Activated naive CD8-positive, alpha-beta T cell treated with anti-CD3 and anti-CD28 coated beads, Interleukin-2, amount 10 ng/mL, durations not matched to agents 7 days and 5 days (primary cell): Measurements from ENCODE around the gene PACSIN3. TPM values are rescaled to one million over a fixed set of nuclear protein-coding genes. Genes with fewer than 3 reads are reported as not detected.

Source experiments
- ATAC-seq: fragments of 150-1000 bp; cut with Tn5 transposase; one replicate; pipeline ENCODE4 v1.10.0; 2021; ENCODE audit warnings: low read depth, moderate library complexity
- POLR2A ChIA-PET: fragments of 350-600 bp; sonication (Branson Sonifier 250); formaldehyde crosslinking; loops from one replicate; lab custom pipeline; 2021; ENCODE audit warnings: antibody characterized with exemption; lab: Charles Lee
- DNase-seq: peaks from one replicate; pipeline ENCODE4 v3.0.0; 2021
- H3K27ac Mint-ChIP-seq: one replicate; pipeline ENCODE4 v1.8.0; 2022; ENCODE audit warnings: mild to moderate bottlenecking, mixed read lengths
- H3K27me3 Mint-ChIP-seq: one replicate; pipeline ENCODE4 v1.8.0; 2022; ENCODE audit warnings: mild to moderate bottlenecking, moderate library complexity, mixed read lengths
- H3K36me3 Mint-ChIP-seq: one replicate; pipeline ENCODE4 v1.8.0; 2021; ENCODE audit warnings: mild to moderate bottlenecking, mixed read lengths
- H3K4me1 Mint-ChIP-seq: one replicate; pipeline ENCODE4 v1.8.0; 2021; ENCODE audit warnings: mixed read lengths
- H3K4me3 Mint-ChIP-seq: one replicate; pipeline ENCODE4 v1.8.0; 2022; ENCODE audit warnings: mild to moderate bottlenecking, moderate library complexity, mixed read lengths
- H3K9me3 Mint-ChIP-seq: one replicate; pipeline ENCODE4 v1.8.0; 2021; ENCODE audit warnings: mixed read lengths
- total RNA-seq, 2 experiments: library from RNA; stranded (reverse); gene quantifications; one replicate each; pipeline ENCODE4 v1.2.3, GENCODE V29; 2021

The PACSIN3 gene
- total RNA-seq, 2 experiments from 2014 or later: 1.1 to 1.3 TPM

DNA sequence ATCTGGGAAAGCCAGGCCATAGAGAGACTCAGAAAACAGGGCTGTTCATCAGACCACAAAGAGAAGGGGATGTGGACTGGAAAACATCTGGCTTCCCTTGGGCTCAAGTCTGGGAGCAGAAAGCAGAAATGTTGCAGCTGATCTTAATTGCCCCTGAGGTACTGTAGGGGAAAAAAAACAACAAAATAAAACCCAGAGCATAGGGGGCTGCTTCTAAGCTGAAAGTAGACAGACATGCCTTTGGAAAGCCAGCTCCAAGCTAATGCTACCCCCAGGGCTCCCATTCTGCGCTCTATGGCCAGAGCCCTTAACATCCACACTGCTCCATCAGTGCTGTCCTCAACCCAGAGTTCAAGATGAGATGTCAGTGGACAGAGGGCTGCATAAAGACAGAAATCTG lies 2.0 kb upstream of the PACSIN3 start:
- ATAC-seq (no peak), DNase-seq (no peak)
- no peak overlapping the region for H3K4me3 Mint-ChIP-seq
- H3K27ac Mint-ChIP-seq: no peak overlapping the region
- H3K36me3 Mint-ChIP-seq: no peaks in the 10 kb centered on the region
- POLR2A ChIA-PET: interaction anchor here (2.1 kb wide), 1 partner anchor 26 kb away, joined by 8 read pairs; the partner anchor contains the start of gene DDB2
- peaks cover 58% of the 10 kb centered on the region for H3K27me3 Mint-ChIP-seq
- no peaks in the 10 kb centered on the region for H3K9me3 Mint-ChIP-seq
- H3K4me1 Mint-ChIP-seq: peaks cover 10% of the 10 kb centered on the region

DNA sequence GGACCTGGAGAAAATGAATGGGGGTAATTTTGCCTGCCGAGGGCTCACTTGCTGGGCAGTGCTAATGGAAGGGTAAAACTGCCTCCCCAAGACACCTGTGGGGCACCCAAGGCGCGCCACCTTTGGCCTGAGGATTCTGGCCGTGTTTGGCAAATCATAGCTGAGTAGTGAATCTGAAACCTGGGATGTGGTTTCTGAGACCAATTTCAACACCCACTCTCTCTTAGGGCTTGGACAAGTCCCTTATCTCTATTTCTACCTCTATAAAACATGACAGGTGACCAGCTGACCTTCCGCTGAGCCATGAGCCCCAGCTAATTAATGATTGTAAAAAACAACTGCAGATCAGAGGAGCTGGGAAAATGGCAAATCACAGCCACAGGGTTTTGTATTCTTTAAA lies 1.5 kb upstream of the PACSIN3 start:
- POLR2A ChIA-PET: interaction anchor here (0.5 to 2.1 kb wide), 6 partner anchors 11 to 571 kb away, joined by 3 to 19 read pairs (median 5); partner anchors contain the start of genes ACP2, ARFGAP2 and DDB2

DNA sequence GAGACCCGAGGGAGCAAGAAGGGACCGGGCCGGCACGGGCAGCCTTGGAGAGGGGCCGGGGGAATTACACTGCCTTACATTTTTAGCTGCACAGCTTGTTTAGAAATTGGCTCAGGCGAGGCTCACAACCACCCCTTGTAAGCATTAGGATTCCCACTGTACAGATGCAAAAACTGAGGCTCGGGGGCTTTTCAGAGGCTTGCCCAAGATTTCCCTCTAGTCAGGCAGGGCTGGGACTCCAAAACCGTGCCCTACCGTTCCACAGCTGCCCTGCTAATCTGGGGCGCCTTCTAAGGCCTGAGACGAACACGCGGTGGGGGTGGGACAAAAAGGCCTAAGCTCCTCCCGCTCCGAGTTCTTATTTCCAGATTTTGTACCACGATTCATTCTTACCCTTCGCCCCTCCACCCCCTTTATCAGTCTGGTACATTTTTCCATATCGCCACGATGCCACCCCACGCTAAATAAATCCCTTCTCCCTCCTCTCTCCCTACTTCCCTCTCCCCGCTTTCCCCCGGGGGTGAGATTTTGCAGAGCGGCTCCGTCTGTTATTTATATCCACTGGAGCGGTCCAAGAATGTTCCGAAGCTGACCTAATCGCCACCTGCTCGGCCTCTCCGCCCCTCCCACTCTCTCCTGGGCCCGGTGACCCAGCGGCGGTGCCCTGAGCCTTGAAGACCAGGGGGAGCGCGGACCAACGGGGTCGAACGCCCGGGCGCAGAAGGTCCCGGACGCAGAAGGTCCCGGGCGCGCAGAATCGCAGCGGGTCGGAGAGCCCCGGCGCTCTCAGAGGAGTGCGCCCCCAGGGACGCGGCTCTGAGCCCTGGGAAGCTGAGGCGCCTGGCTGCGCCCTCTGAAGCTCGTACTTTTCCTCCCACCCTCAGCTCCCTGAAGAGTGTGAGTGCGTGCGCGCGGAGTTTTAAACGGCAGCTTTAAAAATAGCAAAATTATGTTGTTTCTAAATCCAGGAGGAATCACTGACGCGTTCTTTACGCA lies 764 bp upstream of the PACSIN3 start:
- no peaks in the 10 kb centered on the region for H3K9me3 Mint-ChIP-seq
- H3K4me1 Mint-ChIP-seq: peaks cover 10% of the 10 kb centered on the region
- DNase-seq: peak; percentile 42
- peak; percentile 52 for ATAC-seq
- POLR2A ChIA-PET: interaction anchor here (0.5 to 1.8 kb wide), 9 partner anchors 8 to 572 kb away, joined by 3 to 19 read pairs (median 3); partner anchors contain the start of genes ACP2, ARFGAP2 and DDB2
- peak overlapping the region; percentile 77 for H3K4me3 Mint-ChIP-seq
- H3K36me3 Mint-ChIP-seq: no peaks in the 10 kb centered on the region
- peaks cover 56% of the 10 kb centered on the region for H3K27me3 Mint-ChIP-seq
- no peak overlapping the region for H3K27ac Mint-ChIP-seq

More for the DNA sequence above, 1.5 kb upstream of the PACSIN3 start:
- no peak overlapping the region for H3K27ac Mint-ChIP-seq
- ATAC-seq (no peak), DNase-seq (no peak)
- peaks cover 56% of the 10 kb centered on the region for H3K27me3 Mint-ChIP-seq
- no peak overlapping the region for H3K4me3 Mint-ChIP-seq
- H3K36me3 Mint-ChIP-seq: no peaks in the 10 kb centered on the region
- H3K9me3 Mint-ChIP-seq: no peaks in the 10 kb centered on the region
- peaks cover 10% of the 10 kb centered on the region for H3K4me1 Mint-ChIP-seq

DNA sequence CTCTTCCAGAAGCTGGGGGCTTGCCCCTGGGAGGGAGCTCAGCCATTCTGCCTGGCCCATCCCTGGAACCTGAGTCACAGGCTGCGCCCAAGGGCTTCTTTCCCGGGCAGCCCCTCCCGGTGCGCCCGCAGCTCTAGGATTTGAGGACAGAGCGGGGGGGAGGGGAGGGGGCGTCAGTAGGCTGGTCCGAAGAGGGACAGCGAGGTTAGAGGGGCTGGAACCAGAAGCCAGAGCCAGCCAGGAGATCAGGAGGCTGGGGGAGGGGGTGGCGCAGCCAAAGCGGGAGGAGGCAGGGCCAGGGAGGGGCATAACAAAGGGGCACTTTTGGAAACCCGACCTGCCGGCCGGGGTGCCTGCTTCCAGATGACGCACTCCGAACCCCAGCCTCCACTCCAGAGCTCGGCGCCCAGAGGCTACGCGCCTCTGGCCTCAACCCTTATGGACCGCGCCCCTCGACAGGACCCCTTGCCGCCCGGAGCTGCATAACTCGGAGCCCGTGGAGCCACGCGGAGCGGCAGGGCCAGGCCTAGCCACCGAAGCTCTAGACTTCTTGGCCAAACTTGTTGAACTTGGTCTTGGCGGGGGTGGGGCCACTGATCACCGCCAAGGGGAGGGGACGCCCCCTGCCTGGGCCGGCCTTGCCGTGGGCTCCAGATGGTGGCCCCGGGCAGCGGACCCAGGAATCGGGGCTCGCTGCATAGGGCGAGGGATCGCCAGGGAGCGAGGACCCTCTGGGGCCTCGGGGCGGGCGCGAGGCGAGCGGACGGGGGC lies 744 bp downstream of the PACSIN3 start:
- Mint-ChIP-seq H3K27me3 (peaks cover 51% of the 10 kb centered on the region), H3K36me3 (no peaks in the 10 kb centered on the region), H3K4me1 (peaks cover 10% of the 10 kb centered on the region), H3K27ac (no peak overlapping the region), H3K9me3 (no peaks in the 10 kb centered on the region), H3K4me3 (peak overlapping the region; percentile 42)
- POLR2A ChIA-PET: interaction anchor here (1.1 to 2.2 kb wide), 2 partner anchors 29 to 62 kb away, joined by 3 to 12 read pairs; partner anchors contain the start of gene DDB2
- DNase-seq: no peak
- ATAC-seq: no peak

DNA sequence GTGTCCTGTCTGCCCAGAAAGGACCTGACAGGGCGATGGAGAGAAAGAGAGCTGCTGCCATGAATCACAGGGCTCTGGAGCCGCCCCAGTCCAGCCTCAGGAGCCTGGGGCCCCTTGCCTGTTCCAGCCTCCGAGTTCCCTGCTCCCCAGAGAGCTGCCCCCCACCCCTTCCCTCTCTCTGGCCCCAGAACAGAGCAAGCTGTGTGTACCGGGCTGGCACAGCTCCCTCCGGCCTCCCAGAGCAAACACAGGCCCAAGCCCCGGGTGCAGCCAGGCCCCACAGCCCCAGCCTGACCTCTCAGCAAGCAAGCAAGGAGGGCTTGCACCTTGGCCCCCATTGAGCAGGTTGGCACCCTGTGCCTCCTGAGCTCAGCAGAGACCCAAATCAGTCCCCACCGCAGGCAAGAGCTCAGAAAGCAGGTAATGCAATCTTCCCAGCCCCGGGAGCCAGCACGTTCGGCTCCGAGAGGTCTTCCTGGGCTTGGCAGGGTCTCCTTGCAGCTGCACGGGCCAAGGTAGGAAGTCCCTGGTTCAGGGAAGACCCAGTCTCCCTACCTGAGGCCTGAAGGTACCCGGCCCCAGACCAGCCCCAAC lies 1.4 kb downstream of the PACSIN3 start:
- DNase-seq: no peak
- H3K4me3 Mint-ChIP-seq: peak overlapping the region; percentile 10
- no peak overlapping the region for H3K27ac Mint-ChIP-seq
- H3K27me3 Mint-ChIP-seq: peaks cover 46% of the 10 kb centered on the region
- POLR2A ChIA-PET: interaction anchor here (1.1 to 2.2 kb wide), 2 partner anchors 30 to 63 kb away, joined by 3 to 12 read pairs; partner anchors contain the start of gene DDB2
- H3K9me3 Mint-ChIP-seq: no peaks in the 10 kb centered on the region
- no peaks in the 10 kb centered on the region for H3K36me3 Mint-ChIP-seq
- peaks cover 10% of the 10 kb centered on the region for H3K4me1 Mint-ChIP-seq
- no peak for ATAC-seq

DNA sequence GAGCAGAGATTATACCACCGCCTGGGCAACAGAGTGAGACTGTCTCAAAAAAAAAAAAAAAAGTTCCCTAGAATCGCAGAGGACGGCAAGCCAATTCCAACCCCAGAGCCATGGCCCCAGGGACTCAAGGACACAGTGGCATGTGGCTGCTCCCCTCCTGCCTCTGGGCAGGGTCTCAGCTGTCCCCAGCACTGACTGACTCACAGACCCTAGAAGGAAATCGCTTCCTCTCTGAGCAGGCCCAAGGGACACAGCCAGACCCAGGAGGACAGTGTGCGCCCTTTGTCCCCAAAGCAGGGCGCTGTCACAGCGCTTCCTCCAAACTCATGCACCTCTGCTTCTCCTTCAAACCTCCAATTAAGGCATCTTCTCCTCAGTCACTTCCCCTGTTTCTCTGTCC lies 2.3 kb downstream of the PACSIN3 start:
- Mint-ChIP-seq H3K4me1 (peaks cover 11% of the 10 kb centered on the region), H3K27me3 (peaks cover 38% of the 10 kb centered on the region), H3K27ac (no peak overlapping the region), H3K36me3 (no peaks in the 10 kb centered on the region), H3K4me3 (no peak overlapping the region), H3K9me3 (no peaks in the 10 kb centered on the region)
- ATAC-seq: no peak
- POLR2A ChIA-PET: interaction anchor here (2.2 kb wide), 1 partner anchor 31 kb away, joined by 12 read pairs; the partner anchor contains the start of gene DDB2
- DNase-seq: no peak

DNA sequence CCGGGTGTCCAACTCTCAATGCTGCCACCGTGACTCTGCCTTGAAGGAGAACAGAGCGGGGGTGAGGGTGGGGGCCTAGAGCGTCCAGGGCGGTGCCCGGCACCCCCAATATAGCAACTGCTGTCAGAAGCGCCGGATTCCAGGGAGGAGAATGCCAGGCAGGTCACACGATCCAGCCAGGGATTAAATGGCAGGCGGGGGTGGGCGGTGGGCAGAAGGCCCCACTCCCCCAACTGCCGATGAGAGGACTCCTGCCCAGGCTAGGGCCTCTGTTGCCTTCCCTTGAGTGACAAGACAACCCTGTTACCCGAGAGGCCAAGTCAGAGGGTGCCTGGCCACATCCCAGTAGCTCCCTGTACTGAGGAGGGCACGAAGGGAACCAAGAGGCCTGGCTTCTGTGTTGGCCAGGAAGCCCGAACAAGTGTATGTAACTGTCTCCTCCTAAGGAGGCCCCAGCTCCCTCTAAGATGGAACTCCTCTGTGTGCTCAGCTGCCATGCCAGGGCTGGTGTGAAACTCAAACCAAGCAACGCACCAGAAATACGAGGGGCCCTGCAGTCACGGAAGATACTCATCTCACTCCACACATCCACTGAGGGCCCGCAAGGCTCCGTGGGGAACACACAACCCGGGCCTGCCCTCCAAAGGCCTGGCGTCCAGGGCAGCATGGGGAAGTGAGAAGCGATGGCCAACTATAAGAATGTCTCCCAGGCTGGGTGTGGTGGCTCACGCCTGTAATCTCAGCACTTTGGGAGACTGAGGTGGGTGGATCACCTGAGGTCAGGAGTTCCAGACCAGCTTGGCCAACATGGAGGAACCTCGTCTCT lies 3.0 kb downstream of the PACSIN3 start:
- no peak for ATAC-seq
- H3K27ac Mint-ChIP-seq: no peak overlapping the region
- POLR2A ChIA-PET: no interaction called here

DNA sequence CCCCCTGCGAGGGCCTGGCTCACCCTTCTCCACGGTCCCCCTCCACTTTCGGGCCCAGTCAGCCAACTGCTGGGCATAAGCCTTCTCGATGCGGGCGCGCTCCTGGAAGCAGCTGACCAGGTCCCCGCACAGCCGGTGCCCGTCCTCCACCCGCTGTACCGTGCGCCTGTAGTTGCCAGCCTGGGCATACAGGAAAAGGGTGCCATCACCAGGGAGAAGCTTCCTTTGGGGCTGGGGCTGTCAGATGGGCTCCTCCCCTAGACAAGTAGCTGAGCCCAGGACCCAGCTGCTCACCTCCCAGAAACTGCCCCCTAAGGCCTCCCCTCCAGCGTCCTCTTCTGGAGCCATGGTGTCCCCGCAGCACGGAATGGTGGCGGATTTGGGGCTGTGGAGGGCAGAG lies 3.9 kb downstream of the PACSIN3 start:
- no peak for DNase-seq
- no peak for ATAC-seq
- no peaks in the 10 kb centered on the region for H3K36me3 Mint-ChIP-seq
- no peaks in the 10 kb centered on the region for H3K9me3 Mint-ChIP-seq
- H3K4me1 Mint-ChIP-seq: peaks cover 11% of the 10 kb centered on the region
- H3K4me3 Mint-ChIP-seq: no peak overlapping the region
- H3K27ac Mint-ChIP-seq: no peak overlapping the region
- H3K27me3 Mint-ChIP-seq: peaks cover 22% of the 10 kb centered on the region
- POLR2A ChIA-PET: no interaction called here

More for the DNA sequence above, 3.0 kb downstream of the PACSIN3 start:
- Mint-ChIP-seq H3K27me3 (peaks cover 31% of the 10 kb centered on the region), H3K4me1 (peaks cover 11% of the 10 kb centered on the region), H3K4me3 (no peak overlapping the region), H3K36me3 (no peaks in the 10 kb centered on the region), H3K9me3 (no peaks in the 10 kb centered on the region)
- DNase-seq: no peak

DNA sequence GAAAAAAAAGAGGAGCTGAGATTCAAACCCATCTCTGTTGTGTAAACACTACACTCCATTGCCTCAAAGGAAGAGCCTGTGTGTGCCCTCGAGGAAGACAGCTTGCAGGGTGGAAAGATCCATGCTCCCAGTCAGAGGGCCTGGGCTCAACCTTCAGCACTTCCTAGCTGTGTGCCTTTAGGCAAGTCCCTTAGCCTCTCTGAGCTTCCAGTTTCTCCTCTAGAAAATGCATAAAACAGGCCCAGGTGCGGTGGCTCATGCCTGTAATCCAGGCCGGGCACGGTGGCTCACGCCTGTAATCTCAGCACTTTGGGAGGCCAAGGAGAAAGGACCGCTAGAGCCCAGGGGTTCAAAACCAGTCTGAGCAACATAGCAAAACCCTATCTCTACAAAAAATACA lies 5.0 kb downstream of the PACSIN3 start:
- Mint-ChIP-seq H3K4me3 (no peak overlapping the region), H3K27ac (no peak overlapping the region)

DNA sequence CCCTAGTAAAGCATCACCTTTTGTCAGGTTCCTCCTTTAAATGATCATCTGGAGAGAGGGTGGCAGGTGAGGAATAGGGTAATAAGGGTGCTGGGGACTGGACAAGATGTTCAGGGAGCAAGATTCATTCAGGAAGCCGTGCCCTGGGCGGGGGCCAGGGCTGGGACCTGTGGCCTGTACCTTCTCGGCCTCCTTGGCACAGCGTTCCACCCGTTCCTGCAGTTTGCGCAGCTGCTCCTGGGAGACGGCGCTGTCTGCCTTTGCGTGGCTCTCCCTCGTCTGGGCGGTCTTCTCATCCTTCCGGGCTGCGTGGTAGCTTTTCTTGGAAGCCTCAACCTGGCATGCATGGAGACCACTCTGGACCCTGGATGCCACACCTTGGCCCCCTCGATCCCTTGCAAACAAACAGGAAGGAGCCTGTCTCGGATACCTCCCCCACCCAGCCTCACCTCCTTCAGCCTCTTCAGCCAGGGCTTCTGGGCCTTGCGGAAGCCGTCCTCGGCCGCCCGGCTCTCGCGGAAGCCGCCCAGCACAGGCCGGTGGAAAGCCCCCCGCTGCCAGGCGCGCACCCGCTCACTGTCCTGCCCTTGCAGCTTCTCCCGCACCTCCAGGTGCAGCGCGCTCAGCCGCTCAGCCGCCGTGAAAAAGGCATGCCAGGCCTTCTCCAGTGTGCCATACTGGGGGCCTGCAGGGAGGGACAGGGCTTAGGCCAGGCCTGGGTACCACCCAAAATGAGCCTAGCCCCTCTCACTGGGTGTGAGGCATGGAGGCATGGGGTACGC lies 6.0 kb downstream of the PACSIN3 start:
- DNase-seq (no peak), ATAC-seq (no peak)
- Mint-ChIP-seq H3K27me3 (peaks cover 11% of the 10 kb centered on the region), H3K9me3 (no peaks in the 10 kb centered on the region), H3K27ac (no peak overlapping the region), H3K36me3 (no peaks in the 10 kb centered on the region), H3K4me1 (peaks cover 18% of the 10 kb centered on the region), H3K4me3 (no peak overlapping the region)
- POLR2A ChIA-PET: interaction anchor here (6.3 kb wide), 1 partner anchor 35 kb away, joined by 53 read pairs; the partner anchor contains the start of gene DDB2

More for the DNA sequence above, 5.0 kb downstream of the PACSIN3 start:
- no peak for DNase-seq
- POLR2A ChIA-PET: interaction anchor here (0.6 to 6.3 kb wide), 2 partner anchors 34 to 479 kb away, joined by 5 to 53 read pairs; partner anchors contain the start of gene DDB2
- ATAC-seq: no peak
- Mint-ChIP-seq H3K4me1 (peaks cover 10% of the 10 kb centered on the region), H3K27me3 (peaks cover 14% of the 10 kb centered on the region), H3K9me3 (no peaks in the 10 kb centered on the region), H3K36me3 (no peaks in the 10 kb centered on the region)

DNA sequence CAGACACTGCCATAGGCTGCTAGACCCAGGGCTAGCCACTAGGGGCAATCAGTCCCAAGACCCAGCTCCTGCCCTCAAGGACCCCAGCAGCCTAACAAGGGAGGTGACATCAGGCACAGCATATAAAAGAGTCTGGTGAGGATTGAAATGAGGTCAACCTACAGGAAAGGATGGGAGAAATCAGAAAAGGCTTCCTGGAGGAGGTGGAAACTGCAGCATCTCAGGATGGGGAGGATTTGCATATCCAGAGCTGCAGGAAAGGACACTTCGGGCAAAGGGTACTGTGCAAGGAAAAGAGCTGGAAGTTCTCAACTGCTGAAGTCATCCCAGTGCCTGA lies 6.6 kb downstream of the PACSIN3 start:
- no peaks in the 10 kb centered on the region for H3K36me3 Mint-ChIP-seq
- DNase-seq (peak; percentile 54), ATAC-seq (peak; percentile 14)
- peak overlapping the region; percentile 14 for H3K27ac Mint-ChIP-seq
- peaks cover 18% of the 10 kb centered on the region for H3K4me1 Mint-ChIP-seq
- peaks cover 5% of the 10 kb centered on the region for H3K27me3 Mint-ChIP-seq
- no peaks in the 10 kb centered on the region for H3K9me3 Mint-ChIP-seq
- POLR2A ChIA-PET: interaction anchor here (6.3 kb wide), 1 partner anchor 36 kb away, joined by 53 read pairs; the partner anchor contains the start of gene DDB2
- no peak overlapping the region for H3K4me3 Mint-ChIP-seq
